DND-41 (cell line): ENCODE data around the gene NTN1.
A peak's percentile ranks its signal among the peaks of the same experiment; 100 is the strongest.
"Not testable (repeated sequence)": the region's sequence is repeated elsewhere in the genome, so short reads cannot be mapped to it uniquely, and the experiment has no call there.

ENCODE experiments used
- ATAC-seq: fragments of 200-7000 bp; cut with Tn5 transposase; 3 replicates; pipeline ENCODE4 v1.9.1; 2021; ENCODE audit warnings: low read depth; ENCODE audit not compliant: insufficient read depth
- DNase-seq: peaks from one replicate; pipeline ENCODE4 v3.0.0-alpha.2; 2020
- H2AFZ ChIP-seq: 2 replicates; pipeline ENCODE4 v1.6.0; 2012; ENCODE audit warnings: low read depth, low read length
- H3K27ac ChIP-seq: 2 replicates; pipeline ENCODE4 v1.5.1; 2012; ENCODE audit warnings: low read length, inconsistent platforms
- H3K27me3 ChIP-seq: fragments of 200-600 bp; sonication (generic); 2 replicates; pipeline ENCODE4 v1.6.0; 2012; ENCODE audit warnings: low read length, mild to moderate bottlenecking, inconsistent platforms; ENCODE audit not compliant: insufficient read depth, poor library complexity
- H3K36me3 ChIP-seq: 2 replicates; pipeline ENCODE4 v1.5.1; 2012; ENCODE audit warnings: low read length, inconsistent platforms; ENCODE audit not compliant: insufficient read depth
- H3K4me1 ChIP-seq: 2 replicates; pipeline ENCODE4 v1.5.1; 2012; ENCODE audit warnings: mild to moderate bottlenecking, low read length; ENCODE audit not compliant: insufficient read depth
- H3K4me2 ChIP-seq: 2 replicates; pipeline ENCODE4 v1.6.0; 2012; ENCODE audit warnings: mild to moderate bottlenecking, moderate library complexity, low read length, inconsistent platforms; ENCODE audit not compliant: insufficient read depth
- H3K4me3 ChIP-seq, 2 experiments: fragments of 200-600 bp in 1 of 2; shearing (Covaris generic) in 1 of 2; 2 replicates each; pipeline ENCODE4 v1.5.1; 2012 to 2016; ENCODE audit warnings: inconsistent platforms in 2 of 2, low read length in 2 of 2, mild to moderate bottlenecking in 2 of 2, low read depth in 1 of 2, moderate library complexity in 1 of 2
- H3K79me2 ChIP-seq: 2 replicates; pipeline ENCODE4 v1.6.0; 2012; ENCODE audit warnings: low read length, inconsistent platforms; ENCODE audit not compliant: insufficient read depth
- H3K9ac ChIP-seq: 2 replicates; pipeline ENCODE4 v1.6.0; 2012; ENCODE audit warnings: low read depth, mild to moderate bottlenecking, inconsistent platforms, low read length, moderate library complexity
- H3K9me3 ChIP-seq: 2 replicates; pipeline ENCODE4 v1.5.1; 2012; ENCODE audit warnings: low read length, moderate library complexity, mild to moderate bottlenecking, inconsistent platforms; ENCODE audit not compliant: insufficient read depth, severe bottlenecking
- H4K20me1 ChIP-seq: 2 replicates; pipeline ENCODE4 v1.6.0; 2012; ENCODE audit warnings: low read length; ENCODE audit not compliant: insufficient read depth
- EZH2 ChIP-seq: IDR thresholded peaks from 3 replicates; pipeline ENCODE4 v1.6.1; 2012; ENCODE audit warnings: borderline replicate concordance, low read depth, mild to moderate bottlenecking, moderate library complexity, low read length, inconsistent platforms; ENCODE audit not compliant: severe bottlenecking
- TF ChIP-seq, protein P1 (sequence below): IDR thresholded peaks from 2 replicates; pipeline ENCODE4 v1.5.1; 2012; ENCODE audit warnings: borderline replicate concordance, low read length, moderate library complexity, mild to moderate bottlenecking; ENCODE audit not compliant: poor library complexity, severe bottlenecking; ENCODE audit errors: extremely low read depth

NTN1 gene

DNA sequence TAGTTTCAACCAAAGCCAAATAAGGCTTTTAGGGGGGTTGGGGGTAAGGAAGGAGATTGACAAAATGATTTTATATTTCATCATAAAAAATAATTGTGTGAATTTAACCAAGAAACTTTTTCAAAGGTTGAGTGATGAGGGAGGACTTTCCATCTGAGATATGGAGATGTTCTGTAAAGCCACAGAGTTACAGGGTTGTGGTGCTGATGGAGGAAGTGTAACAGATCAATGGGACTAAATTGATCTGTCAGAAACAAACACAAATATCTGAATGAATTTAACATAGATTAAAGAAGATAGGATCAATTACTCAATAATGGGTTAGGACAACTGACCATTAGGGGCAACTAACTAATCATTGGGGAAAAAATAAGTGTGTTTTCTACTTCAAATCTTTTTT lies 41.6 kb upstream of the NTN1 start:
- DNase-seq (no peak), ATAC-seq (no peak)
- Histone ChIP-seq H2AFZ (no peak overlapping the region), H3K9me3 (no peaks in the 10 kb centered on the region), H3K27ac (no peak overlapping the region), H3K4me1 (no peaks in the 10 kb centered on the region), H4K20me1 (no peaks in the 10 kb centered on the region), H3K79me2 (no peaks in the 10 kb centered on the region), H3K27me3 (no peaks in the 10 kb centered on the region), H3K4me2 (no peak overlapping the region), H3K4me3 (no peak overlapping the region), H3K36me3 (no peaks in the 10 kb centered on the region), H3K9ac (no peak overlapping the region)
- TF ChIP-seq EZH2: no peak
- TF ChIP-seq, protein P1, sequence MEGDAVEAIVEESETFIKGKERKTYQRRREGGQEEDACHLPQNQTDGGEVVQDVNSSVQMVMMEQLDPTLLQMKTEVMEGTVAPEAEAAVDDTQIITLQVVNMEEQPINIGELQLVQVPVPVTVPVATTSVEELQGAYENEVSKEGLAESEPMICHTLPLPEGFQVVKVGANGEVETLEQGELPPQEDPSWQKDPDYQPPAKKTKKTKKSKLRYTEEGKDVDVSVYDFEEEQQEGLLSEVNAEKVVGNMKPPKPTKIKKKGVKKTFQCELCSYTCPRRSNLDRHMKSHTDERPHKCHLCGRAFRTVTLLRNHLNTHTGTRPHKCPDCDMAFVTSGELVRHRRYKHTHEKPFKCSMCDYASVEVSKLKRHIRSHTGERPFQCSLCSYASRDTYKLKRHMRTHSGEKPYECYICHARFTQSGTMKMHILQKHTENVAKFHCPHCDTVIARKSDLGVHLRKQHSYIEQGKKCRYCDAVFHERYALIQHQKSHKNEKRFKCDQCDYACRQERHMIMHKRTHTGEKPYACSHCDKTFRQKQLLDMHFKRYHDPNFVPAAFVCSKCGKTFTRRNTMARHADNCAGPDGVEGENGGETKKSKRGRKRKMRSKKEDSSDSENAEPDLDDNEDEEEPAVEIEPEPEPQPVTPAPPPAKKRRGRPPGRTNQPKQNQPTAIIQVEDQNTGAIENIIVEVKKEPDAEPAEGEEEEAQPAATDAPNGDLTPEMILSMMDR: no peak

DNA sequence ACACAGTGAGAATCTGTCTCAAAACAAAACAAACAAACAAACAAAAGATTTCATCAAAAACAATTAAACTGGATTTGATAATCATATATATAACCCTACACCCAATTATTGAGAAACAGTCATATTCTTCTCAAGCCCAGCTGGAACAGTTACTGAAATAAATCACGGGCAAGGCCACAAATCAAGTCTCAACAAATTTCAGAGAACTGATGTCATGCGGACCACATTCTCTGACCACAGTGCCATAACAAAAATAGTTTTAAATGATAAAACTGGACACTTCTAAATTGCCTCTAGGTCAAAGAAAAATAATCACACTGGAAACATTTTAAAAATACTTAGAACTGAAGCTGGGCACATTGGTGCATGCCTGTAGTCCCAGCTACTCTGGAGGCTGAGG lies 39.9 kb upstream of the NTN1 start:
- no peak overlapping the region for H3K9ac ChIP-seq
- TF ChIP-seq, protein P1: no peak
- no peak for TF ChIP-seq EZH2
- ATAC-seq: no peak

DNA sequence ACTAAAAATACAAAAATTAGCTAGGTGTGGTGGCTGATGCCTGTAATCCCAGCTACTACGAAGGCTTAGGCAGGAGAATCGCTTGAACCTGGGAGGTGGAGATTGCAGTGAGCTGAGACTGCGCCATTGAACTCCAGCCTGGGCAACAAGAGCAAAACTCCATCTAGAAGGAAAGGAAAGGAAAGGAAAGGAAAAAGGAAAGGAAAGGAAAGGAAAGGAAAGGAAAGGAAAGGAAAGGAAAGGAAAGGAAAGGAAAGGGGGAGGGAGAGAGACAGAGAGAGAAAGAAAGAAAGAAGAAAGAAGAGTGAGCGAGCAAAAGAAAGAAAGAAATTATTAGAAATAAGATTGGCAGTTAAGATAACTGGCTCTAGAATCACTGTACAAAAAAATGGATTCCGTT lies 37.1 kb upstream of the NTN1 start:
- H3K4me1 ChIP-seq: peaks cover 12% of the 10 kb centered on the region
- H3K27ac ChIP-seq, H3K36me3 ChIP-seq, H2AFZ ChIP-seq, ATAC-seq, H4K20me1 ChIP-seq, H3K79me2 ChIP-seq, H3K27me3 ChIP-seq, H3K4me2 ChIP-seq, DNase-seq, H3K4me3 ChIP-seq, H3K9me3 ChIP-seq, H3K9ac ChIP-seq: not testable (repeated sequence)

More for the DNA sequence above, 39.9 kb upstream of the NTN1 start:
- H3K36me3 ChIP-seq: no peaks in the 10 kb centered on the region
- H3K4me2 ChIP-seq: no peak overlapping the region
- no peak for DNase-seq
- H3K27me3 ChIP-seq: no peaks in the 10 kb centered on the region
- no peaks in the 10 kb centered on the region for H4K20me1 ChIP-seq
- no peak overlapping the region for H2AFZ ChIP-seq
- peaks cover 1% of the 10 kb centered on the region for H3K9me3 ChIP-seq
- no peak overlapping the region for H3K27ac ChIP-seq
- H3K4me3 ChIP-seq: no peak overlapping the region
- H3K4me1 ChIP-seq: peaks cover 12% of the 10 kb centered on the region
- H3K79me2 ChIP-seq: no peaks in the 10 kb centered on the region

DNA sequence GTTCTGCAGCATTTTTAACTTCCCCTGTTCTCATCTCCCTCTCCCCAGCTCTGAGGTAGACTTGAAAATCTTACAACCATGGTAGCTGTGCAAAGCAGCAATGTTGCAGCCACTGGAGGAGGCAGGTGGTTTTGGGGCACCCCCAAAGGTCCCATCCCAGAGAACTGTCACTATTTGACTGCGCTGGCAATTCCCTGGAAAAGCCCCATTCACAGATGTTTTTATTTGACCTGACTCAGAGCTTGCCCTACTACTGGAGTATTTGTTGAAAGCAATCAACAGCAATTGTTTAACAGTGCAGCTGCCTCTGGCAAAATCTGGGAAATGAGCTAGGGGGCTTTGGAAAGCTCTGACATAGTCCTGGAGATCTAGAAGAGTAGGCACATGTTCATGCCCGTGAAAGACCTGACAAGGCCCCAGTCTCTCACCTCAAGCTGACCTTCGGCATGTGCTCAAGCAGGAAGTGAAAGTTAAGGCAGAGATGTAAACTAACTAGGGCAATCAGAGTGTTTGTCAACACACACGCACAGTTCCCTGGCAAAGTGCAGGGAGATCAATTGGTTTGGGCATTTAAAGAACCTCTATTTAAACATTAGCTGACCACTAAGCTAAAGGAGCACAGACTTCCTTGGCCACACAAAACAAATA lies 36.1 kb upstream of the NTN1 start:
- ATAC-seq (no peak), DNase-seq (no peak)
- Histone ChIP-seq H3K36me3 (no peaks in the 10 kb centered on the region), H3K4me1 (peaks cover 16% of the 10 kb centered on the region), H3K27ac (0 out of 2 replicates have a peak overlapping the region, but pooled peaks have one; percentile 19), H4K20me1 (no peaks in the 10 kb centered on the region), H3K9ac (no peak overlapping the region), H3K9me3 (peaks cover 5% of the 10 kb centered on the region), H2AFZ (peak overlapping the region; percentile 40; the same call in 1 of the 2 replicates), H3K79me2 (no peaks in the 10 kb centered on the region), H3K4me2 (no peak overlapping the region), H3K4me3 (no peak overlapping the region), H3K27me3 (no peaks in the 10 kb centered on the region)
- TF ChIP-seq, protein P1: no peak
